GM12892 (cell line): ENCODE measurements around the gene NR0B1.

ENCODE experiments used
- POLR2A ChIP-seq: IDR thresholded peaks from 2 replicates; pipeline ENCODE4 v1.6.1; 2011; ENCODE audit warnings: low read depth, low read length, control low read depth
- POLR2AphosphoS5 ChIP-seq: IDR thresholded peaks from 2 replicates; pipeline ENCODE4 v1.6.1; 2011; ENCODE audit warnings: low read depth, low read length, control low read depth
- TAF1 ChIP-seq: IDR thresholded peaks from 2 replicates; pipeline ENCODE4 v1.6.1; 2011; ENCODE audit warnings: low read depth, mild to moderate bottlenecking, control low read depth, low read length, borderline replicate concordance

DNA sequence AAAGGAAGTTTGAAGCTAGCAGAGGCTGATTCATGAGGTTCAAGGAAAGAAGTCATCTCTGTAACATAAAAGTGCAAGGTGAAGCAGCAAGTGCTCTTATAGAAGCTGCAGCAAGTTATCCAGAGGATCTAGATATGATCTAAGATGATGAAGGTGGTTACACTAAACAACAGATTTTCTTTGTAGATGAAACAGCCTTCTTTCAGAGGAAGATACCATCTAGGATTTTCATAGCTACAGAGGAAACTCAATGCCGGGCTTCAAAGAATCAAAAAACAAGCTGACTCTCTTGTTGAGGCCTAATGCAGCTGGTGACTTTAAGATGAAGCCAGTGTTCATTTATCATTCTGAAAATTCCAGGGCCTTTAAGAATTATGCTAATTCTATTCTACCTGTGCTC is 28.8 kb downstream of the NR0B1 start:
- TF ChIP-seq POLR2A (no peak), POLR2AphosphoS5 (no peak), TAF1 (no peak)
